Activated naive CD4-positive, alpha-beta T cell treated with anti-CD3 and anti-CD28 coated beads, Interleukin-2, amount 50 U/mL, for 72 hours (primary cell): ENCODE measurements around the gene ATP5F1E. TPM values are rescaled to one million over a fixed set of nuclear protein-coding genes. Genes with fewer than 3 reads are reported as not detected.

ENCODE experiments used
- ATAC-seq, 2 donors: fragments of 150-1000 bp; cut with Tn5 transposase; 2 replicates each; pipeline ENCODE4 v1.10.0; 2021; ENCODE audit warnings: mild to moderate bottlenecking in 2 of 2, moderate library complexity in 2 of 2
- DNase-seq, 2 donors: peaks; one replicate each; pipeline ENCODE4 v3.0.0; 2021 to 2022; ENCODE audit warnings: low spot score in 2 of 2
- H3K27ac Mint-ChIP-seq, 2 donors: one replicate each; pipeline ENCODE4 v1.8.0; 2022; ENCODE audit warnings: mild to moderate bottlenecking in 2 of 2, mixed read lengths in 2 of 2
- H3K36me3 Mint-ChIP-seq, 2 donors: one replicate each; pipeline ENCODE4 v1.8.0; 2022; ENCODE audit warnings: mixed read lengths in 2 of 2
- H3K9me3 Mint-ChIP-seq, 2 donors: one replicate each; pipeline ENCODE4 v1.8.0; 2022; ENCODE audit warnings: mixed read lengths in 2 of 2
- total RNA-seq, 2 donors: library from RNA; stranded (reverse); gene quantifications; one replicate each; pipeline ENCODE4 v1.2.3, GENCODE V29; 2022

ATP5F1E gene
- 10 to 100 TPM; 63.2 to 76.7 TPM for total RNA-seq

GRCh38 chr20:59032023-59032712 is at the start of gene ATP5F1E:
Gene ATP5F1E, minus strand, starts transcription at chr20:59032335. Its CDS starts 84 bp downstream, at chr20:59032251.
- peaks cover 35 to 46% of the 10 kb centered on the region in 2 donors for H3K36me3 Mint-ChIP-seq
- DNase-seq (peak; percentile 95 to 97), ATAC-seq (peak; percentile 94 to 96)
- no peaks in the 10 kb centered on the region for H3K9me3 Mint-ChIP-seq
- H3K27ac Mint-ChIP-seq: peak within 1 kb of the TSS; percentile 88 to 94

- no peaks in the 10 kb centered on the region for H3K9me3 Mint-ChIP-seq
- no peaks in the 10 kb centered on the region for H3K36me3 Mint-ChIP-seq
- DNase-seq (no peak), ATAC-seq (no peak)
- H3K27ac Mint-ChIP-seq: no peak overlapping the region
These were observed 48.9 kb upstream of the ATP5F1E start for GRCh38 chr20:59081036-59081435.

- Mint-ChIP-seq H3K9me3 (no peaks in the 10 kb centered on the region), H3K36me3 (no peaks in the 10 kb centered on the region), H3K27ac (no peak overlapping the region)
- peak in 1 of 2 donors; percentile 67 for ATAC-seq
- no peak for DNase-seq
These were observed 46.1 kb upstream of the ATP5F1E start for GRCh38 chr20:59078231-59078630.

- no peak overlapping the region for H3K27ac Mint-ChIP-seq
- no peak for ATAC-seq
These were observed 45.6 kb upstream of the ATP5F1E start for GRCh38 chr20:59077705-59078104.

GRCh38 chr20:59075934-59076508 is 43.9 kb upstream of the ATP5F1E start:
- Mint-ChIP-seq H3K27ac (no peak overlapping the region), H3K36me3 (no peaks in the 10 kb centered on the region), H3K9me3 (no peaks in the 10 kb centered on the region)
- ATAC-seq (peak; percentile 44 to 65), DNase-seq (no peak)

More at GRCh38 chr20:59077705-59078104, 45.6 kb upstream of the ATP5F1E start:
- Mint-ChIP-seq H3K9me3 (no peaks in the 10 kb centered on the region), H3K36me3 (no peaks in the 10 kb centered on the region)
- no peak for DNase-seq

- peak; percentile 75 to 87 for ATAC-seq
- H3K36me3 Mint-ChIP-seq: no peaks in the 10 kb centered on the region
These were observed 42.3 kb upstream of the ATP5F1E start for GRCh38 chr20:59074456-59074855.

GRCh38 chr20:59073582-59073981 is 41.4 kb upstream of the ATP5F1E start:
- no peaks in the 10 kb centered on the region for H3K36me3 Mint-ChIP-seq
- DNase-seq (no peak), ATAC-seq (no peak)
- no peaks in the 10 kb centered on the region for H3K9me3 Mint-ChIP-seq
- H3K27ac Mint-ChIP-seq: no peak overlapping the region

More at GRCh38 chr20:59074456-59074855, 42.3 kb upstream of the ATP5F1E start:
- Mint-ChIP-seq H3K9me3 (no peaks in the 10 kb centered on the region), H3K27ac (no peak overlapping the region)
- DNase-seq: no peak

- DNase-seq (no peak), ATAC-seq (peak in 1 of 2 donors; percentile 44)
- no peak overlapping the region for H3K27ac Mint-ChIP-seq
- no peaks in the 10 kb centered on the region for H3K36me3 Mint-ChIP-seq
- H3K9me3 Mint-ChIP-seq: no peaks in the 10 kb centered on the region
These were observed 39.1 kb upstream of the ATP5F1E start for GRCh38 chr20:59071216-59071615.

GRCh38 chr20:59069026-59069425 is 36.9 kb upstream of the ATP5F1E start:
- no peaks in the 10 kb centered on the region for H3K9me3 Mint-ChIP-seq
- no peak overlapping the region for H3K27ac Mint-ChIP-seq
- no peak for ATAC-seq
- DNase-seq: no peak
- no peaks in the 10 kb centered on the region for H3K36me3 Mint-ChIP-seq

- H3K36me3 Mint-ChIP-seq: no peaks in the 10 kb centered on the region
- ATAC-seq: no peak
These were observed 36.4 kb upstream of the ATP5F1E start for GRCh38 chr20:59068534-59068933.

GRCh38 chr20:59064214-59064722 is 32.1 kb upstream of the ATP5F1E start:
- Mint-ChIP-seq H3K36me3 (no peaks in the 10 kb centered on the region), H3K27ac (no peak overlapping the region), H3K9me3 (no peaks in the 10 kb centered on the region)
- no peak for DNase-seq
- ATAC-seq: no peak

More at GRCh38 chr20:59068534-59068933, 36.4 kb upstream of the ATP5F1E start:
- H3K27ac Mint-ChIP-seq: no peak overlapping the region
- H3K9me3 Mint-ChIP-seq: no peaks in the 10 kb centered on the region
- no peak for DNase-seq

GRCh38 chr20:59063358-59064213 is 31.5 kb upstream of the ATP5F1E start:
- H3K36me3 Mint-ChIP-seq: no peaks in the 10 kb centered on the region
- H3K27ac Mint-ChIP-seq: no peak overlapping the region
- no peaks in the 10 kb centered on the region for H3K9me3 Mint-ChIP-seq
- no peak for DNase-seq
- ATAC-seq: no peak

GRCh38 chr20:59062081-59062480 is 29.9 kb upstream of the ATP5F1E start:
- Mint-ChIP-seq H3K36me3 (no peaks in the 10 kb centered on the region), H3K27ac (no peak overlapping the region), H3K9me3 (no peaks in the 10 kb centered on the region)
- no peak for DNase-seq
- ATAC-seq: no peak

GRCh38 chr20:59055302-59055701 is 23.2 kb upstream of the ATP5F1E start:
- Mint-ChIP-seq H3K9me3 (no peaks in the 10 kb centered on the region), H3K27ac (no peak overlapping the region), H3K36me3 (no peaks in the 10 kb centered on the region)
- ATAC-seq: no peak
- no peak for DNase-seq

GRCh38 chr20:59051666-59052185 is 19.6 kb upstream of the ATP5F1E start:
- ATAC-seq (no peak), DNase-seq (no peak)
- Mint-ChIP-seq H3K36me3 (no peaks in the 10 kb centered on the region), H3K27ac (no peak overlapping the region), H3K9me3 (no peaks in the 10 kb centered on the region)

GRCh38 chr20:59050437-59050836 is 18.3 kb upstream of the ATP5F1E start:
- H3K36me3 Mint-ChIP-seq: no peaks in the 10 kb centered on the region
- DNase-seq: no peak
- no peak overlapping the region for H3K27ac Mint-ChIP-seq
- no peak for ATAC-seq
- H3K9me3 Mint-ChIP-seq: no peaks in the 10 kb centered on the region

GRCh38 chr20:59048681-59049030 is 16.5 kb upstream of the ATP5F1E start:
- no peaks in the 10 kb centered on the region for H3K9me3 Mint-ChIP-seq
- ATAC-seq (no peak), DNase-seq (no peak)
- no peaks in the 10 kb centered on the region for H3K36me3 Mint-ChIP-seq
- no peak overlapping the region for H3K27ac Mint-ChIP-seq
